ENCODE measurements around the gene OLFML2B.

The OLFML2B gene

GRCh38 chr1:161973924-161974845, 49.5 kb downstream of the OLFML2B start:
- DNase-seq: no peak

GRCh38 chr1:161972828-161973227, 50.8 kb downstream of the OLFML2B start:
- no peak for DNase-seq

DNA sequence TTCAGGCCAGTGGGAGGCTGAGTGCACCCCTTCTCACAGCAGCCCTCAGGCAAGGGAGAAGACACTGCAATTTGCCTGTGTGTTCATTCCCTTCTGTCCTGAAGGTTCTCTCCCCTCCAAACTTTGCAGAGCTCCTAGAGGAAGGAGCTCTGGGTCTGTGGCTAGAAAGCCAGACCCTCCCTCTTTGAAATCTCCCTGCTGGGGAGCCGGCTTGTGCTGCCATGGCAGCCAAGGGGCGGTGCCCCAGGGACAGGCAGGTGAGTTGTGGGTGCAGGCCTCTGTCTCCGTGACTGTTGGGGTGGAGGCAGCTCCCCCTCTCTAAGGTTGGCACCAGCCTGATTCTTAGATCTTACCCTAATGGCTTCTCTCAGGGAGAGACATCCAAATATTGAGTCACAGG, 53.0 kb downstream of the OLFML2B start:
- no peak for DNase-seq

DNA sequence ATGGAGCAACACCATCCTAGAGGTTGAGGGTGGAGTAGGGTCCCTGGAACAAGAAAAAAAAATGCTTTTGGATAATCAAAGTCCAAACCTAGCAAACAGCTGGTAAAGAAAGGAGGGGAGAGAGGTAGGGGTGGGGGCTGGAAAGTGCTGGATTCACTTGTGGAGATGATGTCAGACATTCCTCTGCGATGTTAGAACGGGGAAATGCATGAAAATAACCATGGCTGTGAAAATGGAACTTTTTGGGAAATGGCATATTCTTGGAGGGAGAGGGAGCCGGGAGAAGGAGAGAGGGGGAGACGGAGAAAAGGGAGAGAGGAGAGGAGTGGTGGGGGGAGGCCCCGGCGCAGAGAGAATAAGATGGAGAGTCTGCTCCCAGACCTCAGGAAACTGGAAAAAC, 53.6 kb downstream of the OLFML2B start:
- DNase-seq: no peak

DNA sequence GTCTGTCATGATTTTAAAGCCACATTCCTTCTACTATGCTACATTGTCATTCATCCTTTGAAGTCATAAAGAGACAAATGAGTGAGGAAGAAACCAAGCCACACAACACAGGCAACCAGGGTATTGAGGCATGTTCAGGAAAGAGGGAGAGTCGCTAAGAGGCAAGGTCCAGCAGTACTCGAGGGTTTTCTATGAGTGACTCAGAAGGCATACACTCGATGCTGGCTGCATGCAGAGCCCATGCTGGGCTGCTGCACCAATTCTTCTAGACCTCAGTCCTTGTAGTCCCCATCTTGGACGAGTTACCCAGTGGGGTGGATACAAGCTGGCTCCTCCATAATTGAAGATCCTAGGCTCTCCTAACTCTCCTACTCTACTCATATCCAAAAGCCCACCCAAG, 57.6 kb downstream of the OLFML2B start:
- no peak for DNase-seq

DNA sequence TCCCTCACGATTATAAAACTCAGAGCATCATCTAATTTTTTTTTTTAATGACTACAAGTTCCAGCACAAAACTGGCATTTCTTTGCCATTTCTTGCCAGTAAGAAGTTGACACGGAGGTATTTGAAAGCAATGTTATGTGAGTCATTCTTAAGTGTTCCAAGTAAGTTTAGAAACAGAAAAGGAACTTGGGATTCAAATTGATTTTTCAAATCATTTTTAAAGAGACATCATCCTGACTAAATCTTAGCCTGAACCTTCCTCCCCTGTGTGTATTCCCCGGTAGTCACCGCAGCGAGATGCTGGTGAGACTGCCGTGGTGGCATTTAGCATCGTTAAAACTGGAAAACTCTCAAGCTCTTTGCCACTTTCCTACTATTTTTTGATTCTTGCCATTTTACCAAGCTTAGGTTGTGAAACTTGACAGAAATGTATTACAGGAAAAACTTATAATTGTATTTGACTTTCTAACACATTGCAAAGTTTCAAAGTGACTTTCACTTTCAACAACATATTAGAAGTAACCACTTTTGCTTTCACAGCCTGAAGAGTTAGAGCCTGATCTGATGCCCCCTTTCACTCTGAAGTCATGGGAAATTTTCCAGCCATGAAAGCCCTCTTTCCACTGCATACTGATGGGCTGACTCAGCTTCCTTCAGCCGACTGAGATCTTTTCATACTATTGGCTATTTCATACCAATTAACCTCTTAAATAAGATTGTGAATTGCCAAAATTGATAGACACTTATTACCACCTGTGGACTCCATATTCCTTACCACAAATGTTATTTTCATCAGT, 61.4 kb downstream of the OLFML2B start:
- DNase-seq: no peak

DNA sequence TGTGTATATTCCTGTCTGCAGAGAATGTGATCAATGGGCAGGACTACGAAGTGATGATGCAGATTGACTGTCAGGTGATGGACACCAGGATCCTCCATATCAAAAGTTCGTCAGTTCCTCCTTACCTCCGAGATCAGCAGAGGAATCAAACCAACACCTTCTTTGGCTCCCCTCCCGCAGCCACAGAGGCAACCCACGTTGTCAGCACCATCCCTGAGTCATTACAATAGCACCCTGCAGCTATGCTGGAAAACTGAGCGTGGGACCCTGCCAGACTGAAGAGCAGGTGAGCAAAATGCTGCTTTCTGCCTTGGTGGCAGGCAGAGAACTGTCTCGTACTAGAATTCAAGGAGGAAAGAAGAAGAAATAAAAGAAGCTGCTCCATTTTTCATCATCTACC, 65.2 kb downstream of the OLFML2B start:
- DNase-seq: no peak

GRCh38 chr1:161956930-161957329, 66.7 kb downstream of the OLFML2B start:
- no peak for DNase-seq

GRCh38 chr1:161956097-161956496, 67.6 kb downstream of the OLFML2B start:
- no peak for DNase-seq

GRCh38 chr1:161955606-161956005, 68.1 kb downstream of the OLFML2B start:
- DNase-seq: no peak

- DNase-seq: no peak
Measured at GRCh38 chr1:161954466-161954865, 69.2 kb downstream of the OLFML2B start.

GRCh38 chr1:161954050-161954449, 69.6 kb downstream of the OLFML2B start:
- DNase-seq: no peak

DNA sequence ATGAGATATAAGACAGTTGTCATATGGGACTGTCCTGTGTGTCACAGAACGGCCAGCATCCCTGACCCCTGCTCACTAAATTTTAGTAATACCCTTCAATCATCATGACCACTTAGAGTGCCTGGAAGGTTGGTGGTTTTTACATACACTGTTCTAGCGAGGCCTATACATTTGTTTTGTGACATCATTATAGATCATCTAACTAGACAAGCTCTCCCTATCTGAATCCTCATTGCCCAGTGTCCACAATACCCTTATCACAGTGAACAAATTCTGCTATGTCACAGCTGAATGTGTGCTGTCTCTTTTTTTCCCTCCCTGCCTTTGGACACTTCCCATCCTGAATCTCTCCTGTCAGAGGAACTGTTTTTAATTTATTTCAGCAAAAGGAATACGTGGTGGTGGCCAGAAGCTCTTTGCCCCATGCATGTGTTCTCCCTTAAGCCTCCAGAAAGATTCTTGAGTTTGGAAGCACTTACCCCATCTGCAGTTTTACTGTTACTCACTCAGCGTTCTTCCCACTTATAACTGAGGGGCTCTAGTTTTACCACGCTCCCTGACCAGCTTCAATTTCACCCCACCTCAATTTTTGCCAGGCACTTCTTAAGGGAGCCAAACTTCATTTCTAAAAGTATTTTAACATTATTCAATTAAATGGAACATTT, 70.3 kb downstream of the OLFML2B start:
- DNase-seq: no peak

GRCh38 chr1:161952607-161953172, 71.0 kb downstream of the OLFML2B start:
- DNase-seq: no peak

DNA sequence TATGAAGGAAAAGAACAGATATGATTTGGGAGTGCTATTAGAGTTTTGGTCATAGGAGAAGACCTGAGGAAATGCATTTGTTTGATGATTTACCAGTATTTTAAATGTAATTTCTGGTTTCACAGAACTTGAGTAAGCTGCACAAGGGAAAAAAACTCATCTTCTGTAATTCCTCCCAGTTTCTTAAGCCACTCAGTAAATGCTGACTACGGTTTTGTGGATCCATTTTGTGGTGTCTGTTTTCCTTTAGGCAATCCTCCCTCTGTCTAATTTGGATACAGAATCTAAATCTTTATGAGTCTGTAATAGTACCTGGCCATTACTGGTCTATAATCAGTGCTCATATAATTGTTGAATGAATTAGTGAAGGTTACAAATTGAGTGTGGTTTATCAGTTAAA, 72.0 kb downstream of the OLFML2B start:
- no peak for DNase-seq

DNA sequence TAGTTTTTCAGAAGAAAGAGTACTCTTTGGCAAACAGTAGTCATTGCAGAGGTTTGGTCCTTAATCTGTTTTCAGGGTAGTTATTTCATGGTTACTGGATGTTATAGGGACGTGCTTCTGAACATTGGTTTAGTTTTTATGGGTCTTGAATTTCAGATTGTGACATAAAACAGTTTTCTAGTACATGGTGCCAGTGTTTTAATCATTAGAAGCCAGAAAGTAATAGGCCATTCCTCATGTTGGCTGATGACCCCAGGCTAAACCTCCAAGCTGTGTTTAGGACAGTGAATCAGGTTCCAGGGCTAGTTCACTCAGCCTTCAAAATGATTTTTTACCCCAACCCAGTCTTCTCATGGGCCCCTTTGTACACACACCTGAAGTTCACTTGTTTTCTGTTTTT, 73.3 kb downstream of the OLFML2B start:
- DNase-seq: no peak

- no peak for DNase-seq
Measured at GRCh38 chr1:161949548-161949947, 74.1 kb downstream of the OLFML2B start.

DNA sequence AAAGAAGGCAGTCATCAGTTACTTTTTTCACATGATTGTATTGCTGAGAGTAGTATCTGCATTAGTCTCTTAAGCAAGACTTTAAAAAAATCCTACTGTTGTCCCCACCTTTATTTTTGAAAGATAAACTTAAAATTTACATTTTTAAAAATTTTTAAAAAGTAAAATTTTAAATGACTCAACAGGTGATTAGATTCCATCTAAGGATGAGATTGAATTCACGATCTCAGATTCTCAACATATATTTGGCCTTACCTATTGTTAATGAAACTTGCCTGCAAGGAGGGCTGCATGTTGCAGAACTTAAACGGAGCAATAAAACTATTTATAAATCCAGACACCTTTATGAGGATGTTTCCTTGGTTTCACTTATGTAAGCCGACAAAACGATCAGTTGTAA, 75.2 kb downstream of the OLFML2B start:
- no peak for DNase-seq

DNA sequence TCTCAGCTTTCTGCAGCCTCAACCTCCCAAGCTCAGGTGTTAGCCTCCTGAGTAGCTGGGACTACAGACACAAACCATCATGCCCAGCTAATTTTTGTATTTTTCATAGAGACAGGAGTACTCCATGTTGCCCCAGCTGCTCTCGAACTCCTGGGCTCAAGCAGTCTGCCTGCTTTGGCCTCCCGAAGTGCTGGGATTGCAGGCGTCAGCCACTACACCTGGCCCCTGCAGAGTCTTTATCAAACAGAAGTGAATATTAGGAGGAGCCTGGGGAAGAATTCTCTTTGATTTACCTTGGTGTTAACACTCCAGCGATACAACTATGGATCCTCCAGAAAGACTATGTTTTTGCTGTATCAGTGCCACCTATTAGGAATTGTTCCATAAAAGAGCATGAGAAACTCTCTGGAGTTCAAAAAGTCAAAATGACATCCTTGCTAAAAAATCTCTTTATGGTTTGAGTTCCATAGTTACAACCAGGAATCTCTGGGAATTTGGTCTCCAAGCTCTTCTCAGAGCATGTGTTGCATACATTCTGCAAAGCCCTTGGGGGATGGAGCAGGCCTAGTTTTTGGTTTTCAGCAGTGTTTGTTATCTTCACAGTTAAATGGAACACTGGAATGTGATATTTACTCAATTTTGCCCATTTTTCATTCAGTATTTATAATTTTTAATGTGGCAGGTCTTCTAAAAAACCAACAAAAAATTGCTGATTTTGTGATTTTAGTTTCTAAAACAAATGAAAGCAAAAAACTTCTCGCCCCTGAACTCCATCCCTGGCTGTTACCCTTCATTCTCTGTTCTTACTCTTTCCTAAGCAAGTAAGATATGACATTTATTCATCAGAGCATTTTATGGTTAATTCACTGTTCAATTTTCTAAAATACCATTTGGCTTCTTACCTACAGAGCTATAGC, 77.3 kb downstream of the OLFML2B start:
- DNase-seq: no peak

DNA sequence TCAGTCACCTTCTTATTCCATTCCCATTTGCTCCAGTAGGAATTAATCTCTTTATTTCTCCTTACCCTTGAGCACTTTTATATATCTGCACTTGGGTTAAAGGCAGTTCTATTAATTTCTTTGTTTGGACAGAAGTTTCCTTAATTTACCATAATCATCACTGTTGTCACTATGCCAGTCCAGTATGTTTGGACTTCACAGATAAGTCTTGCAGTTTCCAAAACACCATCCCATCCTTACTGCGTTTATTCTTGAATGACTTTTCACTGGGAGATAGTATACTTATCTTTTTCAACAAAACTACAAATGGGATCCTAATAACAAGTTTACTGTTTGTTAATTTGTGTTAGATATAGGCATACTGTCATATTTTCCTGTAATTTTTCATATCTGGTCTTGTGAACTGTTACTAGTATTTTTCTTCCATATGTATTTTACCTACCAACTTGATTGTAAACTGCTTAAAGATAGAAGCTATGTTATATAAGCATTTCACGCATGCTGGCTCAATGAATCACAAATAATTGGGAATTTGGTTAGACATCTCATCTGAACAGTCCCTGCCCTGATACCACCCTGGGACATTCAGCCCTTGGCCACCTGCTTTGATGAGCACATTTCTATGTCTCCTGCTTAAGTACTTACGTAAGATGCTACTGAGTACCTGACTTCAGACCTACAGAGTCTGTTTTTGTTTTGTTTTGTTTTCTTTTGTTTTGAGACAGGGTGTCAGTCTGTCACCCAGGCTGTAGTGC, 78.2 kb downstream of the OLFML2B start:
- DNase-seq: no peak

- DNase-seq: no peak
Measured at GRCh38 chr1:161944381-161944780, 79.3 kb downstream of the OLFML2B start.

Measured in NCI-H2081 (cell line).